ENCODE measurements around the gene C3. TPM values are rescaled to one million over a fixed set of nuclear protein-coding genes. Genes with fewer than 3 reads are reported as not detected.

Gene C3
- total RNA-seq, 3 donors from 2014 or later, result 42.2 to 473 (median 261) TPM

DNA sequence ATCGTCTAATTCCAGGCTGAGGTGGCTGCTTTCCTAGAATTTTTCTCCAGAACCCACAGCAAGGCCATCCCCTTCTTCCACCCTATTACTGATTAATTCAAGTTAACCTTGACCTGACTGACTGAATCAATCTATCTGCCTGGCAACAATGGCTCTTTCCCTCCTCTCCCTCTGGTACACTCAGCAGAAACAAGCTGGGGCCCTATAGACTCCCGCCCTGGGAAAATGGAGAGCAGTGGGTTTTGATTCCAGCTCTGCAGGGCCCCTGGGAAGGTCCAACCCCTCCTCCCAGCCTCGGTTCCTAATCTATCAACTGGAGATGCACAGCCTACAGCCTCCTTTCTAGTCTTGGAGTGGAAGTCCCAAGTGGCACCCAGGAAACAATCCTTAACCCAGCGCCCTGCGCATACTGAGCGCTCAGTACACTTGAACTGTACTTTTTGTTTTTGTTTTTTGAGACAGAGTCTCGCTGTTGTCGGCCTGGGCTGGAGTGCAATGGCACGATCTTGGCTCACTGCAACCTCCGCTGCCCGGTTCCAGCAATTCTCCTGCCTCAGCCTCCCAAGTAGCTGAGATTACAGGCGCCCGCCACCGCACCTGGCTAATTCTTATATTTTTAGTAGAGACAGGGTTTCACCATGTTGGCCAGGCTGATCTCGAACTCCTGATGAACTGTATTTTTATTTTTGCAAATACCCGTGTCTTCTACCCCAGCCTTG lies 5.2 kb upstream of the C3 start:
- no peak overlapping the region for H3K4me3 ChIP-seq
- intact Hi-C loops (cut with DNase I, micrococcal nuclease), result no loop called here
- ATAC-seq, result no peak
- TF ChIP-seq, protein P1, sequence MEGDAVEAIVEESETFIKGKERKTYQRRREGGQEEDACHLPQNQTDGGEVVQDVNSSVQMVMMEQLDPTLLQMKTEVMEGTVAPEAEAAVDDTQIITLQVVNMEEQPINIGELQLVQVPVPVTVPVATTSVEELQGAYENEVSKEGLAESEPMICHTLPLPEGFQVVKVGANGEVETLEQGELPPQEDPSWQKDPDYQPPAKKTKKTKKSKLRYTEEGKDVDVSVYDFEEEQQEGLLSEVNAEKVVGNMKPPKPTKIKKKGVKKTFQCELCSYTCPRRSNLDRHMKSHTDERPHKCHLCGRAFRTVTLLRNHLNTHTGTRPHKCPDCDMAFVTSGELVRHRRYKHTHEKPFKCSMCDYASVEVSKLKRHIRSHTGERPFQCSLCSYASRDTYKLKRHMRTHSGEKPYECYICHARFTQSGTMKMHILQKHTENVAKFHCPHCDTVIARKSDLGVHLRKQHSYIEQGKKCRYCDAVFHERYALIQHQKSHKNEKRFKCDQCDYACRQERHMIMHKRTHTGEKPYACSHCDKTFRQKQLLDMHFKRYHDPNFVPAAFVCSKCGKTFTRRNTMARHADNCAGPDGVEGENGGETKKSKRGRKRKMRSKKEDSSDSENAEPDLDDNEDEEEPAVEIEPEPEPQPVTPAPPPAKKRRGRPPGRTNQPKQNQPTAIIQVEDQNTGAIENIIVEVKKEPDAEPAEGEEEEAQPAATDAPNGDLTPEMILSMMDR (IDR thresholded peaks at IDR 0.05), result no peak
- no peaks in the 10 kb centered on the region for H3K36me3 ChIP-seq (ENCODE audit: low read depth)
- peak in 1 of 3 donors; percentile 7 for DNase-seq
- H3K4me1 ChIP-seq (ENCODE audit: low read depth), result peaks cover 7% of the 10 kb centered on the region
- H3K9me3 ChIP-seq, result no peaks in the 10 kb centered on the region

DNA sequence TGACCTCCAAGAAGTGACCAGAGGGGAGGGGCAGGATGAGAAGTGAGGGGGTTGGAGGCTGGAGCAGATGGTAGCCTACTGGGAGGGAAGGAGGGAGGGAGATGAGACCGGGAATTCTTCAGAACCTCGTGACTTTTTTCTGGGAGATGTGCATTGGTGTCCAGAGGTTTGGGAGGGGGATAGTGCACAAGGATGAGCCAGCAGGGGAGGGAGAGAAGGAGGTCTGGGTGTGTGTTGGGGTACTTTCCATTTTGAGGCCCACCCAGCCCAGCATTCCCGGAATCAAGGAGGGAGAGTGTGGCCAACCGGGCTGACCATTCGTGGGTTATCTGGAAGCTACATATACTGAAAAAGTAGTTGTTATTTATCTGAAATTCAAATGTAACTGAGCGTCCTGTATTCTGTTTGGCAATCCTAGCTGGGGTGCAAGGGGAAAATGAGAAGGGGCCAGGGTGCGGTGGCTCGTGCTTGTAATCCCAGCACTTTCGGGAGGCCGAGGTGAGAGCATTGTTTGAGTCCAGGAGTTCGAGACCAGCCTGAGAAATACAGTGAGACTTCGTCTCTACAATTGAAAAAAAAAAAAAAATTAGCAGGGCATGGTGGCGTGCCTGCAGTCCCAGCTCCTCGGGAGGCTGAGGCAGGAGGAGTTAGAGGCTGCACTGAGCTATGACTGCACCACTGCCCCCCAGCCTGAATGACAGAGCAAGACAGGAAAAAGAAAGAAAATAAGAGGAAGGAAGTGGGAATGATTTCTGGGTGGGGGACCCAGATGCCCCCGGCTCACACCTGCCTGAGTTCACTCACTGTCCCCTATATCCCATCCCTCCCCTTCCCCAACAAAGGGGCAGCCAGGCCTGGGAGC lies 4.4 kb upstream of the C3 start:
- Histone ChIP-seq H3K4me3 (no peak overlapping the region), H3K9me3 (no peaks in the 10 kb centered on the region), H3K4me1 (ENCODE audit: low read depth) (peaks cover 3% of the 10 kb centered on the region), H3K36me3 (ENCODE audit: low read depth) (no peaks in the 10 kb centered on the region)
- intact Hi-C loops (cut with DNase I, micrococcal nuclease), result no loop called here
- TF ChIP-seq, protein P1 (IDR thresholded peaks at IDR 0.05), result no peak
- DNase-seq (peak in 1 of 3 donors; percentile 10), ATAC-seq (no peak)

DNA sequence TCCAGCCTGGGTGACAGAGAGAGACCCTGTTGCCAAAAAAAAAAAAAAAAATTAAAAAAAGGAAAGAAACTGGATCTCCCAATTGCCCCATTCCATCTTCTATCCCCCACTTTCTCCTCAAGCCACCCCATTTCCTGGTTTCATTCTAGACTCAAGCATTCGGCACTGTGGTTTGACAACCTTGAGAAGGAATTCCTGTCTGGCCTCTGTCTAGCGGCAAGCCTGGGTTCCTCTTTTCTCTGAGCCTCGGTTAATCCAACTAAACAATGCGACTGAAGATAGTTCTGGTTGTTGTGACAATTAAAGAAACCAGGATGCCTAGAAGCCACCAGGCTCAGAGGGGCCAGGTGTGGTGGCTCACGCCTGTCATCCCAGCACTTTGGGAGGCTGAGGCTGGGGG lies 3.3 kb upstream of the C3 start:
- TF ChIP-seq, protein P1 (IDR thresholded peaks at IDR 0.05), result no peak

DNA sequence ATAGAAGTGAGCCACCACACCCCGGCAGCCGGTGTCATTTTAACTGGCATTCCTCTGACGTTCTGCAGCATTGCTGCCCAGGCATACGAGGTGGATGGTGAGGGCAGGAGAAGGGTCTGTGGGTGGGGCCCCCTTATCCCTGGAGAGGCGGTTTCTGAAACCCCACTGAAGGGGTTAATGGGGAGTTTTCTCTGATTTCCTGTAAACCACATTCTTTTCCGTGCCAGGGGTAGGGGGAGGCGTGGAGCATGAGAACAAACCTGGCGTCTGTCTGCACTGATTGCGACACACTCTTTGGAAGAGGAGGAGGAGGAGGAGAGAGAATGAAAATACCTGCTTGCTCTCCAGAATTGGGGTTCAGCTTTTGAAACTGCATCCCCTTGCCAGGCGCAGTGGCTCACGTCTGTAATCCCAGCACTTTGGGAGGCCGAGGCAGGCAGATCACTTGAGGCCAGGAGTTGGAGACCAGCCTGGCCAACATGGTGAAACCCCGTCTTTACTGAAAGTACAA lies 2.7 kb upstream of the C3 start:
- no peaks in the 10 kb centered on the region for H3K4me1 ChIP-seq (ENCODE audit: low read depth)
- DNase-seq, result peak in 1 of 3 donors; percentile 49
- TF ChIP-seq, protein P1 (IDR thresholded peaks at IDR 0.05), result no peak
- H3K36me3 ChIP-seq (ENCODE audit: low read depth), result no peaks in the 10 kb centered on the region
- H3K4me3 ChIP-seq, result no peak overlapping the region
- ATAC-seq, result no peak
- no peaks in the 10 kb centered on the region for H3K9me3 ChIP-seq
- intact Hi-C loops (cut with DNase I, micrococcal nuclease), result no loop called here

More for the DNA sequence above, 3.3 kb upstream of the C3 start:
- intact Hi-C loops (cut with DNase I, micrococcal nuclease), result no loop called here
- H3K36me3 ChIP-seq (ENCODE audit: low read depth), result no peaks in the 10 kb centered on the region
- no peak for ATAC-seq
- DNase-seq, result no peak
- H3K4me3 ChIP-seq, result no peak overlapping the region
- H3K4me1 ChIP-seq (ENCODE audit: low read depth), result no peaks in the 10 kb centered on the region
- H3K9me3 ChIP-seq, result no peaks in the 10 kb centered on the region

DNA sequence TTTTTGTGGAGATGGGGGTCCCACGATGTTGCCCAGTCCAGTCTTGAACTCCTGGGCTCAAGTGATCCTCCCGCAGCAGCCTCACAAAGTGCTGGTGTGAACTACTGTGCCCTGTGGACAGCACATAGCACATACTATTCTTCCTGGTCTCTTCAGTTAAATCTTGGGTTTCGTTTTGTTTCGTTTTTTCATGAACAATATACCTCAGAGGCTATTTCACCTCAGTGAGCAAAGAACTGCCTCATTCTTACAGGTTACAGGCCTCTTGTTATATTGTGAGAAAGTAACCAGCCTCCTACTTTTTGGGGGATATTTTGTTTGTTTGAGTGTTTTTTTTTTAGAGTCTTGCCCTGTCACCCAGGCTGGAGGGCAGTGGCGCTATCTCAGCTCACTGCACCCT lies 1.3 kb upstream of the C3 start:
- DNase-seq, result peak in 1 of 3 donors; percentile 40
- peak; percentile 60 for ATAC-seq
- no peaks in the 10 kb centered on the region for H3K4me1 ChIP-seq (ENCODE audit: low read depth)
- TF ChIP-seq, protein P1 (IDR thresholded peaks at IDR 0.05), result no peak
- no peak overlapping the region for H3K4me3 ChIP-seq
- intact Hi-C loops (cut with DNase I, micrococcal nuclease), result no loop called here
- H3K36me3 ChIP-seq (ENCODE audit: low read depth), result no peaks in the 10 kb centered on the region
- no peaks in the 10 kb centered on the region for H3K9me3 ChIP-seq
